AG09319 (cell line): ENCODE results near the gene LILRB3.
"Not testable (repeated sequence)": the region's sequence is repeated elsewhere in the genome, so short reads cannot be mapped to it uniquely, and the experiment has no call there.

ENCODE experiments used
- DNase-seq: peaks from one replicate; pipeline ENCODE4 v3.0.0-alpha.2; 2010; ENCODE audit warnings: low read depth; ENCODE audit errors: extremely low read depth
- TF ChIP-seq, protein P1 (sequence below): IDR thresholded peaks from 2 replicates; pipeline ENCODE4 v1.5.1; 2011; ENCODE audit warnings: low read depth, mild to moderate bottlenecking, inconsistent platforms, low read length, moderate library complexity

LILRB3 gene

DNA sequence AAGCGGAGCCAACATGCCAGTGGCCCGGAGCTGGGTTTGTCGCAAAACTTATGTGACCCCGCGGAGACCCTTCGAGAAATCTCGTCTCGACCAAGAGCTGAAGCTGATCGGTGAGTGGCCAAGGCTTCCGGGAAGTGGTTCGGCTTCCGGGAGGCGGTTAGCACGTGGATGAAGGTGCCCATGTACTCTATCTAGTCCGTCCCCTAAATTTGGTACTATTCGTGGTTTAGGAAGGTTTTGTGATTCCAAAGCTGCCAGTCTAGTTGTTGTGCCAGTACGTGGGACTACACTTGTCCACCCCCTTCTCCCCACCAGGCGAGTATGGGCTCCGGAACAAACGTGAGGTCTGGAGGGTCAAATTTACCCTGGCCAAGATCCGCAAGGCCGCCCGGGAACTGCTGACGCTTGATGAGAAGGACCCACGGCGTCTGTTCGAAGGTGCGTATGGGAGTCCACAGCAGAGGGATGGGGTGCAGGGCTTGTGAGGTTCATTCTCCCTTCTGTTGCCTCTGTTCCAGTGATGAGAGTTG lies 21.6 kb downstream of the LILRB3 start:
- TF ChIP-seq, protein P1, sequence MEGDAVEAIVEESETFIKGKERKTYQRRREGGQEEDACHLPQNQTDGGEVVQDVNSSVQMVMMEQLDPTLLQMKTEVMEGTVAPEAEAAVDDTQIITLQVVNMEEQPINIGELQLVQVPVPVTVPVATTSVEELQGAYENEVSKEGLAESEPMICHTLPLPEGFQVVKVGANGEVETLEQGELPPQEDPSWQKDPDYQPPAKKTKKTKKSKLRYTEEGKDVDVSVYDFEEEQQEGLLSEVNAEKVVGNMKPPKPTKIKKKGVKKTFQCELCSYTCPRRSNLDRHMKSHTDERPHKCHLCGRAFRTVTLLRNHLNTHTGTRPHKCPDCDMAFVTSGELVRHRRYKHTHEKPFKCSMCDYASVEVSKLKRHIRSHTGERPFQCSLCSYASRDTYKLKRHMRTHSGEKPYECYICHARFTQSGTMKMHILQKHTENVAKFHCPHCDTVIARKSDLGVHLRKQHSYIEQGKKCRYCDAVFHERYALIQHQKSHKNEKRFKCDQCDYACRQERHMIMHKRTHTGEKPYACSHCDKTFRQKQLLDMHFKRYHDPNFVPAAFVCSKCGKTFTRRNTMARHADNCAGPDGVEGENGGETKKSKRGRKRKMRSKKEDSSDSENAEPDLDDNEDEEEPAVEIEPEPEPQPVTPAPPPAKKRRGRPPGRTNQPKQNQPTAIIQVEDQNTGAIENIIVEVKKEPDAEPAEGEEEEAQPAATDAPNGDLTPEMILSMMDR: no peak
- DNase-seq: no peak

DNA sequence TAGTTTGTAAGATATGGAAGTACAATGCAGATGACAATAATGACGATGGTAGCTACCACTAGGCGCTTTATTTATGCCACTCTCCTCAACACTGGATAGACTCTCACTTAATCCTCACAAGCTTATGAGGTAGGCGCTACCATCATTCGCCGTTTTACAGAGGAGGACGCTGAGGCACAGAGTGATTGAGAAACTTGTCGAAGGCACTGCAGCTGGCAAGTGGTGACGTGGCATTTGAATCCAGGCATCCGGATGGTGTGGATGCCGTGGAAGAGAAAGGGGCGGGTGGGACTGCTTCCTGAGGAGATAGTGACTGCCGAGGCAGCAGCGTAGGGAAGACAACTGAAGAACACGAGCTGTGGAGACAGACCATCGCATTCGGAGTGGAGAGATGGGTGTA lies 23.4 kb downstream of the LILRB3 start:
- TF ChIP-seq, protein P1: no peak
- no peak for DNase-seq

DNA sequence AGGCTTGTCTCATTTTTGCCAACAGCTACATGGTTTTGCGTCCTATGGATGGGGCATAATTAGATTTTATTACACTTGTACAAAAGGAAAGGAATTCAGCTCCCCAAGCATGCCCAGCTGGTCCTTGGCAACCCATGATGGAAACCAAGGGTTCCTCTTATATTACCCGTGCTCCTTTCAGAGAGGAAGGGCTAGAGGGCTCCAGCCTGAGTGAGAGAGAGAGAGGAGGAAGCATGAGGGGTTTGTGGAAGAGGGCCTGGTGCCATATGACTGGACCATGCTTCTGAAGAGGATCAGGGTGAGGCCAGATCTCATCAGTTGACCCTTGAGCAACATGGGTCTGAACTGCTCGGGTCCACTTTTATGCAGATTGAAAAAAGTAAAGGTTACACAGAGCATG lies 25.7 kb downstream of the LILRB3 start:
- no peak for DNase-seq

DNA sequence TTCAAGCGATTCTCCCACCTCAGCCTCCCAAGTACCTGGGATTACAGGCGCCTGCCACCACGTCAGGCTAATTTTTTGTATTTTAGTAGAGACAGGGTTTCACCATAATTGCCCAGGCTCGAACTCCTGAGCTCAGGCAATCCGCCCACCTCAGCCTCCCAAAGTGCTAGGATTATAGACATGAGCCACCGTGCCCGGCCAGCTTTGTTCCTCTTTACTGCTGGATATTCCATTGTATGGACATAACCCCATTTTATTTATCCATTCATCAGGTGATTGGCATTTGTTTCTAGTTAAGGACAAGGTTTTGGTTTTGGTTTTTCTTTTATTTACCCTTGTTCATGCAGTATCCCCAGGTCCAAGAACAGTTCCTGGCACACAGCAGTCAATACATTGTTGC lies 26.3 kb downstream of the LILRB3 start:
- TF ChIP-seq, protein P1: no peak
- DNase-seq: no peak

More for the DNA sequence above, 25.7 kb downstream of the LILRB3 start:
- TF ChIP-seq, protein P1: no peak

DNA sequence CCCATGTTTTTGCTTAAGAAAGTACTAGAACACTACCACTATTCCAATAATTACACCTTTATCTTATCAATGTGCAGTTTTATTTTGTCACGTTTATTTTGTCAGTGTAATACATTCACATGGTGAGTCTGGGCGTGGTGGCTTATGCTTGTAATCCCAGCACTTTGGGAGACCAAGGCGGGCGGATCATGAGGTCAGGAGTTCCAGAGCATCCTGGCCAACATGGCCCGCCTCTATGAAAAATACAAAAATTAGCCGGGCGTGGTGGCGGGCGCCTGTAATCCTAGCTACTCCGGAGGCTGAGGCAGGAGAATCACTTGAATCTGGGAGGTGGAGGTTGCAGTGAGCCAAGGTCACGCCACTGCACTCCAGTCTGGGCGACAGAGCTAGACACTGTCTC lies 28.3 kb downstream of the LILRB3 start:
- DNase-seq: not testable (repeated sequence)

DNA sequence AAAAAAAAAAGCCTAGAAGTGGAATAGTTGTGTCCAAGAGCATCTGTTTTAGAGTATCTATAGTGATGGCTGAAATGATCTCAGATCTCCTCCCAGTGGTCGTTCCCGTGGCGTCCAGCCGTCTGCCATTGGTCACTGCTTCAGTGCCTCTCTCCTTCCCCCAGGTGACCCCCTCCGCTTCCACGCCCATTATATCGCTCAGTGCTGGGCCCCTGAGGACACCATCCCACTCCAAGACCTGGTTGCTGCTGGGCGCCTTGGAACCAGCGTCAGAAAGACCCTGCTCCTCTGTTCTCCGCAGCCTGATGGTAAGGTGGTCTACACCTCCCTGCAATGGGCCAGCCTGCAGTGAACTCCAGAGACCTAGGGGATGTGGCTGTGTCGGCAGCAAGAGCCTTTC lies 29.8 kb downstream of the LILRB3 start:
- DNase-seq: no peak
- TF ChIP-seq, protein P1: no peak

DNA sequence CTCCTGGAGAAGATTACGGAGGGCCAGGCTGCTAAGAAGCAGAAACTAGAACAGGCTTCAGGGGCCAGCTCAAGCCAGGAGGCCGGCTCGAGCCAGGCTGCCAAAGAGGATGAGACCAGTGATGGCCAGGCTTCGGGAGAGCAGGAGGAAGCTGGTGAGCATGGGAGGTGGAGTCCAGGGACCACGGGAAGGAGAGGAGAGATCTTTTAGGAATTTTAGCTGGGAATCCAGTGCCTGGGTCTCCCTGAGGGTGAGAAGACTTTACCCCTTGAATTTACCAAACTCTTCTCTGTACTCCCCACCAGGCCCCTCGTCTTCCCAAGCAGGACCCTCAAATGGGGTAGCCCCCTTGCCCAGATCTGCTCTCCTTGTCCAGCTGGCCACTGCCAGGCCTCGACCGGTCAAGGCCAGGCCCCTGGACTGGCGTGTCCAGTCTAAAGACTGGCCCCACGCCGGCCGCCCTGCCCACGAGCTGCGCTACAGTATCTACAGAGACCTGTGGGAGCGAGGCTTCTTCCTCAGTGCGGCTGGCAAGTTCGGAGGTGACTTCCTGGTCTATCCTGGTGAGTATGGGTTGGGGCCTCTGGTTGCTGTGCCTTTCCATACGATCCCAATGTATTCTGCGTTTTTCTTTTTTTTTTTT lies 30.9 kb downstream of the LILRB3 start:
- DNase-seq: no peak
- TF ChIP-seq, protein P1: no peak
